GM10847 (cell line): ENCODE measurements around the gene VSIG4.

Experiments used
- POLR2A ChIP-seq: IDR thresholded peaks from 2 replicates; pipeline ENCODE4 v1.6.1; 2011; ENCODE audit not compliant: insufficient read length; ENCODE audit errors: extremely low read depth

The VSIG4 gene, protein sequence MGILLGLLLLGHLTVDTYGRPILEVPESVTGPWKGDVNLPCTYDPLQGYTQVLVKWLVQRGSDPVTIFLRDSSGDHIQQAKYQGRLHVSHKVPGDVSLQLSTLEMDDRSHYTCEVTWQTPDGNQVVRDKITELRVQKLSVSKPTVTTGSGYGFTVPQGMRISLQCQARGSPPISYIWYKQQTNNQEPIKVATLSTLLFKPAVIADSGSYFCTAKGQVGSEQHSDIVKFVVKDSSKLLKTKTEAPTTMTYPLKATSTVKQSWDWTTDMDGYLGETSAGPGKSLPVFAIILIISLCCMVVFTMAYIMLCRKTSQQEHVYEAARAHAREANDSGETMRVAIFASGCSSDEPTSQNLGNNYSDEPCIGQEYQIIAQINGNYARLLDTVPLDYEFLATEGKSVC

DNA sequence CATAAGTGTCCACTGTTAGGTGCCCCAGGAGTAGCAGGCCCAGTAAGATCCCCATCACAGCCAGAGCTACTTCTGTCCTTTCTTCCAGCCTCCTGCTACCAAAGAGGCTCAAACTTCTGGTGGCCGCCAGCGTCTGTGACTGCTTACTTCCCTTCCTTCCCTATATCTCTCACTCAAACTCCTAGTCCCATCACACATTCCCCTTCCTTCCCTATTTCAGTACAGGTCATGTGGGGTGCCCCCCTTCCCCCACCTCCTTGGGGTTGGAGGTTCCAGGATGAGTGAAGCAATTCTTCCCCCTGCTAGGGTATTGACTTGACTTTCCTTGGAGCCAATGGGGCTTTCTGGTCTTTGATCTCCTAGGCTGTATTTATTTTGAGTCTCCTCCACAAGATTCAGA, at the start of gene VSIG4:
VSIG4 (minus strand) TSS at position 137 of the 400 bp plus-strand sequence; CDS start at position 55, 82 bp downstream.
- TF ChIP-seq POLR2A = no peak

DNA sequence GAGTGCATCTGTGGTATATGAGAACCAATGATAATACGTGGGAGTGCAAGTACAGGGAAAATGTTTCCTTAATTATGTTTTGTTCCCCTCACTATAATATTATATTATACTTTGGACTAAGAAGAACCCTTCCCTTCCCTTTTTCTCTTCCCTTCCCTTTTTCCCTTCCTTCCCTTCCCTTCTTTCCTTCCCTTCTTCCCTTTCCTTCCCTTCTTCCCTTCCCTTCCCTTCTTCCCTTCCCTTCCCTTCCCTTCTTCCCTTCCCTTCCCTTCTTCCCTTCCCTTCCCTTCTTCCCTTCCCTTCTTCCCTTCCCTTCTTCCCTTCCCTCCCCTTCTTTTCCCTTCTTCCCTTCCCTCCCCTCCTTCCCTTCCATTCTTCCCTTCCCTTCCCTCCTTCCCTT, 36.9 kb upstream of the VSIG4 start:
- no peak for TF ChIP-seq POLR2A

- TF ChIP-seq POLR2A = no peak
These were observed 35.3 kb upstream of the VSIG4 start for GRCh38 chrX:66074920-66075879.

- TF ChIP-seq POLR2A = no peak
These were observed 31.2 kb upstream of the VSIG4 start for GRCh38 chrX:66071126-66071525.

GRCh38 chrX:66064261-66064660, 24.4 kb upstream of the VSIG4 start:
- no peak for TF ChIP-seq POLR2A

DNA sequence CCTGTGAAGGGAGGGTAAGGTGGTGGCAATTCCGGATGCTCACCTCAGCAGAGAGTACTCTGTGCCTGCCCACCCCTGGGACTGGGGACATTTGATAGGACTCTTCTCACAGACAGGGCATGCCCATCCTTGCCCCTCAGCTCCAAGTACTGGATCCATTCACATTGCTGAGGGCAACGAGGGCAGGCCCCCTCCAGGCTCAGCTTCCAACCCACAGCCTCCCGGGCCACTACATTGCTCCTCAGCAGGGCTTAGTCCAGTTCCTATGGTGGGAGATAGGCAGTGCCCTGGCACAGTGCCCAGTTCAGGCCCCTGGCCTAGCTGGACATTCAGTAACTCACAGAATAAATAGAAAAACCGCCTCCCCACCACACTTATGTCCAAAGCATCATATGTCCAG, 15.1 kb upstream of the VSIG4 start:
- TF ChIP-seq POLR2A = no peak

- TF ChIP-seq POLR2A = no peak
These were observed 13.5 kb upstream of the VSIG4 start for GRCh38 chrX:66053414-66053813.

DNA sequence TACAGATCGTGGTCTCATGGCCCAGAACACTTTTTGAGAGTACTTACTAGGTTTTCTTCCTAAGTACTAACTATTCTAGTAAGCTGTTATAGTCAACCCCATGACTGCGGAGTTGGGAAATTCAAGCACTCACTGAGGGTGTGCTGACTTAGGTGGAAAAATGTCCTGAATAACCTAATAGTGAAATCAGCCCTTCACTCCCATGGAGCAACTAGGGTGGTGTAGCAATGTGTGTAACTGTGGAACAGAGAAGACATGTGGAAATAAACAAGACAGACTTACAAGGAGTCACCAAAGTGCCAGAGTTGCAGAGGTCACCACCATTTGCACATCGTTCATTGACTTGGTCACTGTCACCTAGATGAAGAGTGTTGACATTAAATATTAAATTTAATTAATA, 12.1 kb upstream of the VSIG4 start:
- TF ChIP-seq POLR2A = no peak

GRCh38 chrX:66050140-66050569, 10.3 kb upstream of the VSIG4 start:
- no peak for TF ChIP-seq POLR2A

DNA sequence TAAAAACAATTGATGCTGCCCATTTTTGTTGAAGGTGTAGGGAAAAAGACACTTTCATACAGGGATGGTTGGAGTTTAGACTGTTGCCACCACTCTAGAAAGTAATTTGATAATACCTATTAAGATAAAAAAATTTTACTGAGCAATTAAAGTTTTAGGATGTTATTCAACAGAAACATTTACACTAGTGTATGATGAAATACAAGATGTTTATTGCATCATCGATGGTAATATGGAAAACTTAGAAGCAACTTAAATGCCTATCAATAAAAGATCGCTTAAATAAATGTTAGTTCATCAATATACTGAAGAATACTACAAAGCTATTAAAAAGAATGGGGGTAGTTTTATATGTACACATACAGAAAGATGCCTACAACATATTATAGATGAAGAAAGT, 9.2 kb upstream of the VSIG4 start:
- no peak for TF ChIP-seq POLR2A

GRCh38 chrX:66046612-66047235, 6.8 kb upstream of the VSIG4 start:
- no peak for TF ChIP-seq POLR2A

GRCh38 chrX:66045894-66046293, 6.0 kb upstream of the VSIG4 start:
- TF ChIP-seq POLR2A = no peak

DNA sequence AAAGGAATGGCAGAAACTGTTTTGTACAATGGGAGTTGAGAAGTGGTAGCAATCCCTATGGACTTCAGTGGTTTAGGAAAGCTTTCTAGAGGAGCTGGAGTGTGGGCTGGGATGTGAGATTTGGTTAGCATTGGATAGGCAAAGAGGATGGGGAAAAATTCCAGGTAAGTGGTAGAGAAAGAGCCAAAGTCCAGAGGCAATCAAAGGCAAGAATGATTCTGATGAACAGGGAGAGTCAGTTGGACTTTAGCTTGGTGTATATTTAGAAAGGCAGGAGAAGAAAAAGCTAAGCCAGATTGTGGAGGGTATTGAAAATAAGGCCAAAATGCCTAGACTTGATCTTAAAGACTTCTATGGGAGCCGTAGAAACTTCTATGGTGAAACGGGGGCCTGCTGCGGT, 3.7 kb upstream of the VSIG4 start:
- TF ChIP-seq POLR2A = no peak

DNA sequence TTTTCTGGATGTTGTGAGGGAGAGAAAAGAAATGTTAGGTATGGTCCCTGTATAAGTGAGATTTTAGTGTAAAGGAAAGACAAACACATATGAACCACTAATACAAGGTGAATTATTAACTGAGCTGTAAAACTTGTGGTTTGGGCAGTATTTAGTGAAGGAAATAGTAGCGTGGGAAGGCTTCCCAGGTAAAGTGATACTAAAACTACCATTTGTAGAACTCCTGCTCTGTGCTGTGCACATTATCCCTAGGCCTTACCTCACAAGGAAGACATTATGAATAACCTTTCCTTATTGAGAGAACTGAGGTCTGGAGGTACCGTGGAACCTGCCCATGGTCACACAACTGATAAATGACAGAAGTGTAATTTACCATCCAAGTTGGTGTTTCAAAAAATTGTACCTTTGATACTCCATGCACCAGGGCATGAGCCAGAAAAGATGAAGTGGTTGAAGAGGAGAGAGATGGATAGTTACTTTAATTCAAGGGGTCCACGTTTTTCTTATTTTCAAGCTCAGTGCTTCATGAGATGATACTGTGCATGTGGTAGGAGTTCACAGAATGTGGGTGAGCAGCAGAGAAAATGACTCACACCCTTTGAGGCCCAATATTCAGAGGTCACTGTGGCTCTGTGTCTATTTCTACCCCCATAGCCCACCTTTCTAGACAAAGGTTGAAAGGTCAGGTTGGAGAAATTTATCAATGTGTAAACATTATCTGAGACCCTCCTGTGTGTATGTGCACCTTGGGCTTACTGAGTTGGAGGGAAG, 2.6 kb upstream of the VSIG4 start:
- no peak for TF ChIP-seq POLR2A

DNA sequence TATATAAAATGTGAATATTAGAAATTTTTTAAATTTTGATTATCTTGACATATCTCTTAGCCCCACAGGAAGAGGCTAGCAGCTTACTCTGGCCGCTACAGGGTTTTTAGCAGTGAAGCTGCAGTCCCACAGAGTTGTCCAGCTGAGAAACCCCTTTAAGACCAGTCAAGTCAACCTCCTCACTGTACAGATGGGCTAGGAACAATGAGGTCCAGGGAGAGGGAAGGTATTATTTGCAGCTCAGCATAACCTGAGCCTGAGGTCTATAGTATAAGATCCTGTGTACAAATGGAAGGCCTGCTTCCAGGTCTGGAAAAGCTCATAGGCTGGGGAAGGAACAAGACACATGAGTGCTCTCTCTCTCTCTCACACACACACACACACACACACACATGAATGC, 1.8 kb downstream of the VSIG4 start:
- TF ChIP-seq POLR2A = no peak
